ENCODE measurements around the gene SWI5. TPM values are rescaled to one million over a fixed set of nuclear protein-coding genes. Genes with fewer than 3 reads are reported as not detected.
A peak's percentile ranks its signal among the peaks of the same experiment; 100 is the strongest.

The SWI5 gene
- total RNA-seq, 2 experiments from 2014 or later: 3.0 to 4.1 TPM

DNA sequence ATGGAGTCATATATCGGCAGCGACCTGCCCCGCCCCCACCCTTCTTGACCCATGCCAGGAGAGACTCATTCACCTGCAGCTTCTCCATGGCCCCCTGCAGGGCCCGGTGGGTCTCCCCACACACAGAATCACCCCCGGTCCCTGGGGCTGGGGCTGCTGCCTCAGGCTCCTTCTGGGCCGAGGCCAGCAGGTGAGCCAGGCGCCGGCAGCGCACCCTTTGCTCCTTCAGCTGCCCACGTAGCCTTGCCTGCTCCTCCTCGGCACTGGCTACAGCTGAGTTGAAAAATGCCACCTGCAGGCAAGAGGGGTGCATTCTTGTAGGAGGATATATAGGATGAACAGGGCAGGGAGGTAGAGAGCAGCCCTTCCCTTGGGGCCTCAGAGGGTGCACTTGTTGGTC, 18.2 kb upstream of the SWI5 start:
- no peak for ATAC-seq (ENCODE audit: poor library complexity)
- H3K36me3 Mint-ChIP-seq (ENCODE audit: low read depth): peaks cover 48% of the 10 kb centered on the region
- POLR2A ChIA-PET: no interaction called here

DNA sequence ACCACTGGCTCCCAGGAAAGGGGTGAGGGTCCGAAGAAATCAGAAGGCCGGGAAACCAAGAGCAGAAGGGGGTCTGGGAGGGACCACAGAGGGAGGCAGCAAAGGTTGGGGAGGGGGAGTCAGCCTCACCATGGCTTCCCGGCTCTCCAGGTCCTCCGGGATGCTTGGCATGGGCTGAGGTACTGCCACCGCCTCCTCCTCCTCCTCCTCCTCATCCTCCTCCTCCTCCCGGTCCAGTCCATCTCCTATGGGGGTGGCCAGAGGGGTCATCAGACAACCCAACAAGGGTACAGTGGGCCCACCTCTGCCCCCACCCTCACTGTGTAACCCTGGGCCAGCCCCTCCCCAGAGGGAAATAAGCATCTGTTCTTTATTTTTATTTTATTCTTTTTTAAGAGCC, 17.8 kb upstream of the SWI5 start:
- Mint-ChIP-seq H3K36me3 (ENCODE audit: low read depth) (peaks cover 51% of the 10 kb centered on the region), H3K27ac (no peak overlapping the region), H3K4me3 (no peak overlapping the region), H3K9me3 (no peaks in the 10 kb centered on the region), H3K4me1 (ENCODE audit: low read depth) (no peaks in the 10 kb centered on the region), H3K27me3 (no peaks in the 10 kb centered on the region)
- intact Hi-C loops (cut with DNase I, micrococcal nuclease): loop anchor here in 1 of 2 experiments (10.0 kb wide), 1 partner anchor 64 kb away; the partner anchor contains the start of gene CIZ1
- ChIA-PET CTCF (no interaction called here), POLR2A (no interaction called here)
- DNase-seq (no peak), ATAC-seq (ENCODE audit: poor library complexity) (no peak)
- TF ChIP-seq, protein P1, sequence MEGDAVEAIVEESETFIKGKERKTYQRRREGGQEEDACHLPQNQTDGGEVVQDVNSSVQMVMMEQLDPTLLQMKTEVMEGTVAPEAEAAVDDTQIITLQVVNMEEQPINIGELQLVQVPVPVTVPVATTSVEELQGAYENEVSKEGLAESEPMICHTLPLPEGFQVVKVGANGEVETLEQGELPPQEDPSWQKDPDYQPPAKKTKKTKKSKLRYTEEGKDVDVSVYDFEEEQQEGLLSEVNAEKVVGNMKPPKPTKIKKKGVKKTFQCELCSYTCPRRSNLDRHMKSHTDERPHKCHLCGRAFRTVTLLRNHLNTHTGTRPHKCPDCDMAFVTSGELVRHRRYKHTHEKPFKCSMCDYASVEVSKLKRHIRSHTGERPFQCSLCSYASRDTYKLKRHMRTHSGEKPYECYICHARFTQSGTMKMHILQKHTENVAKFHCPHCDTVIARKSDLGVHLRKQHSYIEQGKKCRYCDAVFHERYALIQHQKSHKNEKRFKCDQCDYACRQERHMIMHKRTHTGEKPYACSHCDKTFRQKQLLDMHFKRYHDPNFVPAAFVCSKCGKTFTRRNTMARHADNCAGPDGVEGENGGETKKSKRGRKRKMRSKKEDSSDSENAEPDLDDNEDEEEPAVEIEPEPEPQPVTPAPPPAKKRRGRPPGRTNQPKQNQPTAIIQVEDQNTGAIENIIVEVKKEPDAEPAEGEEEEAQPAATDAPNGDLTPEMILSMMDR (IDR thresholded peaks at IDR 0.05): no peak
- Histone ChIP-seq H3K4me3 (ENCODE audit: low read length) (no peak overlapping the region), H3K27me3 (ENCODE audit: control insufficient read depth in 1 of 2, insufficient read depth in 2 of 2, low read length in 2 of 2) (no peaks in the 10 kb centered on the region), H3K36me3 (ENCODE audit: insufficient read depth, low read length) (peaks cover 65% of the 10 kb centered on the region), H3K9me3 (ENCODE audit: control insufficient read depth in 1 of 2, insufficient read depth in 1 of 2, low read length in 2 of 2) (no peaks in the 10 kb centered on the region), H3K4me1 (ENCODE audit: insufficient read depth, low read length) (no peaks in the 10 kb centered on the region), H3K27ac (ENCODE audit: low read depth in 1 of 2, low read length in 2 of 2) (no peak overlapping the region)

More for the DNA sequence above, 18.2 kb upstream of the SWI5 start:
- Histone ChIP-seq H3K4me1 (ENCODE audit: insufficient read depth, low read length) (no peaks in the 10 kb centered on the region), H3K9me3 (ENCODE audit: control insufficient read depth in 1 of 2, insufficient read depth in 1 of 2, low read length in 2 of 2) (no peaks in the 10 kb centered on the region), H3K36me3 (ENCODE audit: insufficient read depth, low read length) (peaks cover 64% of the 10 kb centered on the region), H3K27me3 (ENCODE audit: control insufficient read depth in 1 of 2, insufficient read depth in 2 of 2, low read length in 2 of 2) (no peaks in the 10 kb centered on the region), H3K4me3 (ENCODE audit: low read length) (no peak overlapping the region), H3K27ac (ENCODE audit: low read depth in 1 of 2, low read length in 2 of 2) (no peak overlapping the region)
- Mint-ChIP-seq H3K27ac (no peak overlapping the region), H3K4me1 (ENCODE audit: low read depth) (no peaks in the 10 kb centered on the region), H3K4me3 (no peak overlapping the region), H3K9me3 (no peaks in the 10 kb centered on the region), H3K27me3 (no peaks in the 10 kb centered on the region)
- CTCF ChIA-PET: no interaction called here
- DNase-seq: peak in 1 of 14 experiments; percentile 15
- TF ChIP-seq, protein P1 (IDR thresholded peaks at IDR 0.05): no peak
- intact Hi-C loops (cut with DNase I, micrococcal nuclease): loop anchor here in 1 of 2 experiments (10.0 kb wide), 1 partner anchor 63 kb away; the partner anchor contains the start of gene CIZ1

DNA sequence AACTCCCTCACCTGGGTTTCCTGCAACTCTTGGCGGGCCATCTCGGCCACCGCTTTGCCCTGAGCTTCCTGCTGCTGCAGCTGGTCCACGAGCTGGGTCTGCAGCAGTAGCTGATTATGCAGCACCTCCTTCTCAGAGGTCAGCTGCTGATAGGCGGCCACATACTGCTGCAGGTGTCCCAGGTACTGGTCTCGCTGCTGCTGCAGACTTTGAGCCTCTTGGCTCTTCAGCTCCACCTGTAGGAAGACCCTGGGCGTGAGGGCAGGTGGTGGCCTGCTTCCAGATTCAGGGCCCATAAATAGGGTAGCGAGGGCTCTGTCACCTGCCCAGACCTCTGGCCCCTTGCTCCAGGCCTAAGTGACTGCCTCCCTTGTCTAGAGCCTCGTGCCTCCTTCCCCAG, 16.9 kb upstream of the SWI5 start:
- no peaks in the 10 kb centered on the region for H3K4me1 ChIP-seq (ENCODE audit: insufficient read depth, low read length)
- peaks cover 65% of the 10 kb centered on the region for H3K36me3 ChIP-seq (ENCODE audit: insufficient read depth, low read length)
- no peaks in the 10 kb centered on the region for H3K4me1 Mint-ChIP-seq (ENCODE audit: low read depth)
- ChIA-PET POLR2A (interaction anchor here (1.9 kb wide), 1 partner anchor 9 kb away, joined by 6 read pairs; no protein-coding TSS in a partner anchor), CTCF (no interaction called here)
- no peak overlapping the region for H3K27ac ChIP-seq (ENCODE audit: low read depth in 1 of 2, low read length in 2 of 2)
- no peak overlapping the region for H3K27ac Mint-ChIP-seq
- H3K27me3 ChIP-seq (ENCODE audit: control insufficient read depth in 1 of 2, insufficient read depth in 2 of 2, low read length in 2 of 2): no peaks in the 10 kb centered on the region
- DNase-seq (no peak), ATAC-seq (ENCODE audit: poor library complexity) (no peak)
- H3K4me3 Mint-ChIP-seq: no peak overlapping the region
- intact Hi-C loops (cut with DNase I, micrococcal nuclease): loop anchor here in 1 of 2 experiments (10.0 kb wide), 1 partner anchor 64 kb away; the partner anchor contains the start of gene CIZ1
- H3K27me3 Mint-ChIP-seq: no peaks in the 10 kb centered on the region
- peaks cover 51% of the 10 kb centered on the region for H3K36me3 Mint-ChIP-seq (ENCODE audit: low read depth)
- no peaks in the 10 kb centered on the region for H3K9me3 ChIP-seq (ENCODE audit: control insufficient read depth in 1 of 2, insufficient read depth in 1 of 2, low read length in 2 of 2)
- no peak overlapping the region for H3K4me3 ChIP-seq (ENCODE audit: low read length)
- H3K9me3 Mint-ChIP-seq: no peaks in the 10 kb centered on the region
- TF ChIP-seq, protein P1 (IDR thresholded peaks at IDR 0.05): no peak

All from CD4-positive, alpha-beta T cell (primary cell).